NCI-H1092 (cell line): ENCODE data around the gene RASAL2.
"Not testable (repeated sequence)": the region's sequence is repeated elsewhere in the genome, so short reads cannot be mapped to it uniquely, and the experiment has no call there.

Source experiments
- DNase-seq: peaks from one replicate; lab custom pipeline; 2025; lab: John Stamatoyannopoulos, UW

RASAL2 gene

GRCh38 chr1:178493301-178493741 lies 399.4 kb downstream of the RASAL2 start:
- no peak for DNase-seq

GRCh38 chr1:178494569-178494971 lies 400.7 kb downstream of the RASAL2 start:
- DNase-seq, result no peak

GRCh38 chr1:178495158-178495557 lies 401.3 kb downstream of the RASAL2 start:
- DNase-seq, result no peak

- DNase-seq, result no peak
Observed at GRCh38 chr1:178495741-178496409, 402.0 kb downstream of the RASAL2 start.

GRCh38 chr1:178496410-178497135 lies 402.7 kb downstream of the RASAL2 start, which contains the start of gene CLEC20A:
CLEC20A (minus strand) TSS chr1:178496964; CDS start chr1:178496939, 25 bp downstream.
- DNase-seq, result no peak

GRCh38 chr1:178497903-178498478 lies 404.1 kb downstream of the RASAL2 start:
- DNase-seq, result no peak

GRCh38 chr1:178498896-178499675 lies 405.2 kb downstream of the RASAL2 start:
- no peak for DNase-seq

- no peak for DNase-seq
Observed at GRCh38 chr1:178500091-178500770, 406.3 kb downstream of the RASAL2 start.

- no peak for DNase-seq
Observed at GRCh38 chr1:178500936-178501554, 407.1 kb downstream of the RASAL2 start.

- peak; percentile 59 for DNase-seq
Observed at GRCh38 chr1:178501705-178502329, 407.9 kb downstream of the RASAL2 start.

- no peak for DNase-seq
Observed at GRCh38 chr1:178502330-178502714, 408.4 kb downstream of the RASAL2 start.

- no peak for DNase-seq
Observed at GRCh38 chr1:178502856-178503255, 409.0 kb downstream of the RASAL2 start.

GRCh38 chr1:178503316-178503715 lies 409.4 kb downstream of the RASAL2 start:
- DNase-seq, result not testable (repeated sequence)

- DNase-seq, result no peak
Observed at GRCh38 chr1:178503849-178504248, 409.9 kb downstream of the RASAL2 start.

- no peak for DNase-seq
Observed at GRCh38 chr1:178504286-178504685, 410.4 kb downstream of the RASAL2 start.

GRCh38 chr1:178506177-178506576 lies 412.3 kb downstream of the RASAL2 start:
- DNase-seq, result no peak

- DNase-seq, result no peak
Observed at GRCh38 chr1:178506669-178507068, 412.8 kb downstream of the RASAL2 start.

- no peak for DNase-seq
Observed at GRCh38 chr1:178509414-178510007, 415.6 kb downstream of the RASAL2 start.

GRCh38 chr1:178510155-178510554 lies 416.3 kb downstream of the RASAL2 start:
- no peak for DNase-seq

- DNase-seq, result no peak
Observed at GRCh38 chr1:178512566-178513277, 418.8 kb downstream of the RASAL2 start, which contains the start of gene TEX35. TEX35 (plus strand) TSS chr1:178513109; CDS start chr1:178513189, 80 bp downstream.
